SU-DHL-6 (cell line): ENCODE data around the gene TBC1D22A.

Experiments used
- H2AFZ ChIP-seq: fragments of 200-600 bp; sonication (generic); 2 replicates; pipeline ENCODE4 v1.6.1; 2014; ENCODE audit warnings: low read depth, mild to moderate bottlenecking, moderate library complexity, mixed read lengths, antibody characterized with exemption, low read length; ENCODE audit not compliant: severe bottlenecking
- H3F3A ChIP-seq: fragments of 200-600 bp; shearing (Covaris generic); 2 replicates; pipeline ENCODE4 v1.6.0; 2016; ENCODE audit warnings: antibody characterized with exemption, mild to moderate bottlenecking; ENCODE audit not compliant: insufficient read depth
- H3K27ac ChIP-seq: fragments of 200-600 bp; sonication (generic); 2 replicates; pipeline ENCODE4 v1.5.1; 2016; ENCODE audit warnings: low read depth, mild to moderate bottlenecking, low read length, moderate library complexity, mixed read lengths
- H3K27me3 ChIP-seq: fragments of 200-600 bp; sonication (generic), shearing (Covaris generic); 2 replicates; pipeline ENCODE4 v1.6.0; 2014; ENCODE audit warnings: mild to moderate bottlenecking, low read length
- H3K36me3 ChIP-seq: fragments of 200-600 bp; sonication (generic); 2 replicates; pipeline ENCODE4 v1.6.1; 2014; ENCODE audit warnings: mild to moderate bottlenecking, low read length, mixed read lengths
- H3K4me2 ChIP-seq: fragments of 300-600, 200-600 bp; shearing (Covaris generic), sonication (generic); 2 replicates; pipeline ENCODE4 v1.6.0; 2014; ENCODE audit warnings: low read length, low read depth, mild to moderate bottlenecking; ENCODE audit not compliant: poor library complexity, severe bottlenecking
- H3K4me3 ChIP-seq: fragments of 200-600 bp; sonication (generic); 2 replicates; pipeline ENCODE4 v1.5.1; 2014; ENCODE audit warnings: antibody characterized with exemption, low read length, mild to moderate bottlenecking, mixed read lengths; ENCODE audit not compliant: insufficient read depth, poor library complexity, severe bottlenecking
- H3K79me2 ChIP-seq: fragments of 200-600 bp; sonication (generic); 2 replicates; pipeline ENCODE4 v1.6.1; 2014; ENCODE audit warnings: mild to moderate bottlenecking, low read length, moderate library complexity; ENCODE audit not compliant: insufficient read depth
- H3K9ac ChIP-seq: fragments of 200-600 bp; sonication (generic); 2 replicates; pipeline ENCODE4 v1.7.0; 2014; ENCODE audit warnings: mild to moderate bottlenecking, low read length
- H3K9me2 ChIP-seq: fragments of 200-600 bp; sonication (generic); replicated peaks from 2 replicates; pipeline ENCODE4 v1.6.1; 2014; ENCODE audit warnings: low read length; ENCODE audit not compliant: insufficient read depth
- H3K9me3 ChIP-seq: fragments of 200-600 bp; sonication (generic); 2 replicates; pipeline ENCODE4 v1.6.1; 2014; ENCODE audit warnings: low read length, mixed read lengths; ENCODE audit not compliant: insufficient read depth
- H4K20me1 ChIP-seq: fragments of 200-600 bp; sonication (generic); 2 replicates; pipeline ENCODE4 v1.6.1; 2014; ENCODE audit warnings: low read depth, mild to moderate bottlenecking, antibody characterized with exemption, low read length, moderate library complexity, mixed read lengths
- CTCF ChIP-seq: fragments of 200-600 bp; sonication (generic); IDR thresholded peaks from one replicate; pipeline ENCODE4 v1.5.1; 2017; ENCODE audit warnings: antibody characterized with exemption, mild to moderate bottlenecking, low read length, moderate library complexity; ENCODE audit not compliant: insufficient read depth, poor library complexity, severe bottlenecking
- EZH2phosphoT487 ChIP-seq: fragments of 200-600 bp; sonication (generic), shearing (Covaris generic); conservative IDR thresholded peaks from 2 replicates; pipeline ENCODE4 v1.6.1; 2018; ENCODE audit warnings: mild to moderate bottlenecking, antibody characterized with exemption, low read length, moderate library complexity, mixed read lengths

TBC1D22A gene

GRCh38 chr22:46774253-46774979, 12.0 kb downstream of the TBC1D22A start:
- H3K9ac ChIP-seq, result peak overlapping the region; percentile 69
- H3K4me3 ChIP-seq, result peak overlapping the region; percentile 47
- peak overlapping the region; percentile 93 for H3K4me2 ChIP-seq

GRCh38 chr22:46774980-46775849, 12.8 kb downstream of the TBC1D22A start:
- H3K27ac ChIP-seq, result peak overlapping the region; percentile 98
- peak overlapping the region; percentile 47 for H3K4me3 ChIP-seq

More at GRCh38 chr22:46774253-46774979, 12.0 kb downstream of the TBC1D22A start:
- peak overlapping the region; percentile 98 for H3K27ac ChIP-seq
- TF ChIP-seq CTCF, result no peak
- no peak for TF ChIP-seq EZH2phosphoT487
- no peaks in the 10 kb centered on the region for H3K36me3 ChIP-seq
- H3K9me3 ChIP-seq, result no peaks in the 10 kb centered on the region
- peaks cover 49% of the 10 kb centered on the region for H3F3A ChIP-seq
- no peaks in the 10 kb centered on the region for H3K9me2 ChIP-seq
- no peaks in the 10 kb centered on the region for H3K27me3 ChIP-seq
- no peaks in the 10 kb centered on the region for H4K20me1 ChIP-seq
- peaks cover 75% of the 10 kb centered on the region for H3K79me2 ChIP-seq
- peak overlapping the region; percentile 2 for H2AFZ ChIP-seq

More at GRCh38 chr22:46774980-46775849, 12.8 kb downstream of the TBC1D22A start:
- H3K4me2 ChIP-seq, result peak overlapping the region; percentile 93
- H3K79me2 ChIP-seq, result peaks cover 75% of the 10 kb centered on the region
- no peaks in the 10 kb centered on the region for H3K9me2 ChIP-seq
- no peaks in the 10 kb centered on the region for H3K36me3 ChIP-seq
- H3F3A ChIP-seq, result peaks cover 42% of the 10 kb centered on the region
- peak overlapping the region; percentile 2 for H2AFZ ChIP-seq
- H4K20me1 ChIP-seq, result no peaks in the 10 kb centered on the region
- H3K9ac ChIP-seq, result peak overlapping the region; percentile 69
- no peaks in the 10 kb centered on the region for H3K27me3 ChIP-seq
- TF ChIP-seq CTCF, result no peak
- TF ChIP-seq EZH2phosphoT487, result no peak
- H3K9me3 ChIP-seq, result no peaks in the 10 kb centered on the region
